Measurements from ENCODE around the gene SEMA4F.
"Not testable (repeated sequence)": the region's sequence is repeated elsewhere in the genome, so short reads cannot be mapped to it uniquely, and the experiment has no call there.

DNA sequence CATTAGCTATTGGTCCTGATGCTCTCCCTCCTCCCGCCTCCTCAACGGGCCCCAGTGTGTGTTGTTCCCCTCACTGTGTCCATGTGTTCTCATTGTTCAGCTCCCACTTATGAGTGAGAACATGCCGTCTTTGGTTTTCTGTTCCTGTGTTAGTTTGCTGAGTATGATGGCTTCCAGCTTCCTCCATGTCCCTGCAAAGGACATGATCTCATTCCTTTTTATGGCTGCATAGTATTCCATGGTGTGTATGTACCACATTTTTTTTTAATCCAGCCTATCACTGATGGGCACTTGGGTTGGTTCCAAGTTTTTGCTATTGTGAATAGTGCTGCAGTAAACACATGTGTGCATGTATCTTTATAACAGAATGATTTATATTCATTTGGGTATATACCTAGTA is 23.6 kb upstream of the SEMA4F start:
- TF ChIP-seq, protein P1, sequence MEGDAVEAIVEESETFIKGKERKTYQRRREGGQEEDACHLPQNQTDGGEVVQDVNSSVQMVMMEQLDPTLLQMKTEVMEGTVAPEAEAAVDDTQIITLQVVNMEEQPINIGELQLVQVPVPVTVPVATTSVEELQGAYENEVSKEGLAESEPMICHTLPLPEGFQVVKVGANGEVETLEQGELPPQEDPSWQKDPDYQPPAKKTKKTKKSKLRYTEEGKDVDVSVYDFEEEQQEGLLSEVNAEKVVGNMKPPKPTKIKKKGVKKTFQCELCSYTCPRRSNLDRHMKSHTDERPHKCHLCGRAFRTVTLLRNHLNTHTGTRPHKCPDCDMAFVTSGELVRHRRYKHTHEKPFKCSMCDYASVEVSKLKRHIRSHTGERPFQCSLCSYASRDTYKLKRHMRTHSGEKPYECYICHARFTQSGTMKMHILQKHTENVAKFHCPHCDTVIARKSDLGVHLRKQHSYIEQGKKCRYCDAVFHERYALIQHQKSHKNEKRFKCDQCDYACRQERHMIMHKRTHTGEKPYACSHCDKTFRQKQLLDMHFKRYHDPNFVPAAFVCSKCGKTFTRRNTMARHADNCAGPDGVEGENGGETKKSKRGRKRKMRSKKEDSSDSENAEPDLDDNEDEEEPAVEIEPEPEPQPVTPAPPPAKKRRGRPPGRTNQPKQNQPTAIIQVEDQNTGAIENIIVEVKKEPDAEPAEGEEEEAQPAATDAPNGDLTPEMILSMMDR (IDR thresholded peaks at IDR 0.05): not testable (repeated sequence)
- not testable (repeated sequence) for TF ChIP-seq POLR2A (IDR thresholded peaks at IDR 0.05)
